ENCODE measurements around the gene KCNS1. TPM values are rescaled to one million over a fixed set of nuclear protein-coding genes. Genes with fewer than 3 reads are reported as not detected.

The KCNS1 gene
- total RNA-seq, 1 experiment from 2014 or later, result not detected

GRCh38 chr20:45103072-45103471 is 2.1 kb upstream of the KCNS1 start:
- ATAC-seq (no peak), DNase-seq (ENCODE audit: low read depth, low spot score) (no peak)
- no peaks in the 10 kb centered on the region for H3K36me3 ChIP-seq (ENCODE audit: control insufficient read depth in 1 of 2, insufficient read depth in 2 of 2, low read length in 2 of 2)
- H3K9ac ChIP-seq (ENCODE audit: low read length), result no peak overlapping the region
- intact Hi-C loops (cut with micrococcal nuclease), result no loop called here
- RAD21 ChIA-PET (ENCODE audit: low non-redundant PET in 1 of 2, low total read pairs in 2 of 2, uncharacterized antibody in 2 of 2, unreplicated experiment in 2 of 2), result no interaction called here
- H3K27me3 ChIP-seq (ENCODE audit: insufficient read depth, low read length), result no peaks in the 10 kb centered on the region; the same call in 1 of the 2 replicates
- no peaks in the 10 kb centered on the region for H3K9me3 ChIP-seq (ENCODE audit: control insufficient read depth in 1 of 2, insufficient read depth in 1 of 2, low read depth in 1 of 2, low read length in 2 of 2)
- no peaks in the 10 kb centered on the region for H3K79me2 ChIP-seq (ENCODE audit: insufficient read depth, low read length)
- H4K20me1 ChIP-seq (ENCODE audit: insufficient read depth), result no peaks in the 10 kb centered on the region
- POLR2A ChIA-PET, result no interaction called here
- no peak overlapping the region for H2AFZ ChIP-seq (ENCODE audit: low read depth, low read length, poor library complexity, severe bottlenecking)
- H3K9me2 ChIP-seq (ENCODE audit: insufficient read depth), result no peaks in the 10 kb centered on the region
- no peak overlapping the region for H3K4me2 ChIP-seq (ENCODE audit: low read length)
- no peak overlapping the region for H3K27ac ChIP-seq (ENCODE audit: low read depth, low read length)
- no TSS peak for BruUV-seq (replicated peaks)
- no peaks in the 10 kb centered on the region for H3K4me1 ChIP-seq (ENCODE audit: control insufficient read depth in 1 of 2, insufficient read depth in 2 of 2, low read length in 2 of 2)
- H3K4me3 ChIP-seq (replicated peaks in 1 of 2; ENCODE audit: low read depth in 1 of 2, low read length in 2 of 2), result no peak overlapping the region
- TF ChIP-seq RAD21 (IDR thresholded peaks at IDR 0.05; ENCODE audit: low read depth) (no peak), EZH2phosphoT487 (IDR thresholded peaks at IDR 0.05; ENCODE audit: borderline replicate concordance) (no peak), YY1 (IDR thresholded peaks at IDR 0.05; ENCODE audit: extremely low read depth, insufficient replicate concordance, low read depth, low read length) (no peak), CBX3 (IDR thresholded peaks at IDR 0.05; ENCODE audit: low read depth) (no peak), ZNF274 (IDR thresholded peaks at IDR 0.05; ENCODE audit: low read depth, low read length) (no peak), SIN3A (IDR thresholded peaks at IDR 0.05; ENCODE audit: low read depth) (no peak), EGR1 (IDR thresholded peaks at IDR 0.05; ENCODE audit: low read depth) (no peak)
- TF ChIP-seq, protein P1, sequence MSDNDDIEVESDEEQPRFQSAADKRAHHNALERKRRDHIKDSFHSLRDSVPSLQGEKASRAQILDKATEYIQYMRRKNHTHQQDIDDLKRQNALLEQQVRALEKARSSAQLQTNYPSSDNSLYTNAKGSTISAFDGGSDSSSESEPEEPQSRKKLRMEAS (IDR thresholded peaks at IDR 0.05), result no peak
- TF ChIP-seq, protein P2, sequence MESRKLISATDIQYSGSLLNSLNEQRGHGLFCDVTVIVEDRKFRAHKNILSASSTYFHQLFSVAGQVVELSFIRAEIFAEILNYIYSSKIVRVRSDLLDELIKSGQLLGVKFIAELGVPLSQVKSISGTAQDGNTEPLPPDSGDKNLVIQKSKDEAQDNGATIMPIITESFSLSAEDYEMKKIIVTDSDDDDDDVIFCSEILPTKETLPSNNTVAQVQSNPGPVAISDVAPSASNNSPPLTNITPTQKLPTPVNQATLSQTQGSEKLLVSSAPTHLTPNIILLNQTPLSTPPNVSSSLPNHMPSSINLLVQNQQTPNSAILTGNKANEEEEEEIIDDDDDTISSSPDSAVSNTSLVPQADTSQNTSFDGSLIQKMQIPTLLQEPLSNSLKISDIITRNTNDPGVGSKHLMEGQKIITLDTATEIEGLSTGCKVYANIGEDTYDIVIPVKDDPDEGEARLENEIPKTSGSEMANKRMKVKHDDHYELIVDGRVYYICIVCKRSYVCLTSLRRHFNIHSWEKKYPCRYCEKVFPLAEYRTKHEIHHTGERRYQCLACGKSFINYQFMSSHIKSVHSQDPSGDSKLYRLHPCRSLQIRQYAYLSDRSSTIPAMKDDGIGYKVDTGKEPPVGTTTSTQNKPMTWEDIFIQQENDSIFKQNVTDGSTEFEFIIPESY (IDR thresholded peaks at IDR 0.05; ENCODE audit: extremely low read depth, insufficient replicate concordance, low read length), result no peak
- TF ChIP-seq, protein P3, sequence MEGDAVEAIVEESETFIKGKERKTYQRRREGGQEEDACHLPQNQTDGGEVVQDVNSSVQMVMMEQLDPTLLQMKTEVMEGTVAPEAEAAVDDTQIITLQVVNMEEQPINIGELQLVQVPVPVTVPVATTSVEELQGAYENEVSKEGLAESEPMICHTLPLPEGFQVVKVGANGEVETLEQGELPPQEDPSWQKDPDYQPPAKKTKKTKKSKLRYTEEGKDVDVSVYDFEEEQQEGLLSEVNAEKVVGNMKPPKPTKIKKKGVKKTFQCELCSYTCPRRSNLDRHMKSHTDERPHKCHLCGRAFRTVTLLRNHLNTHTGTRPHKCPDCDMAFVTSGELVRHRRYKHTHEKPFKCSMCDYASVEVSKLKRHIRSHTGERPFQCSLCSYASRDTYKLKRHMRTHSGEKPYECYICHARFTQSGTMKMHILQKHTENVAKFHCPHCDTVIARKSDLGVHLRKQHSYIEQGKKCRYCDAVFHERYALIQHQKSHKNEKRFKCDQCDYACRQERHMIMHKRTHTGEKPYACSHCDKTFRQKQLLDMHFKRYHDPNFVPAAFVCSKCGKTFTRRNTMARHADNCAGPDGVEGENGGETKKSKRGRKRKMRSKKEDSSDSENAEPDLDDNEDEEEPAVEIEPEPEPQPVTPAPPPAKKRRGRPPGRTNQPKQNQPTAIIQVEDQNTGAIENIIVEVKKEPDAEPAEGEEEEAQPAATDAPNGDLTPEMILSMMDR (IDR thresholded peaks at IDR 0.05 in 2 of 3, conservative IDR thresholded peaks at IDR 0.05 in 1 of 3; ENCODE audit: borderline replicate concordance in 1 of 3, insufficient read depth in 1 of 3, low read depth in 2 of 3, low read length in 2 of 3), result no peak
- CTCF ChIA-PET, result interaction anchor here (1.1 kb wide), 1 partner anchor 9 kb away, joined by 6 read pairs; no protein-coding TSS in a partner anchor

All from HCT116 (cell line).